Osteocyte (in vitro differentiated cells): ENCODE results near the gene APBB2. TPM values are rescaled to one million over a fixed set of nuclear protein-coding genes. Genes with fewer than 3 reads are reported as not detected.

Source experiments
- DNase-seq: peaks from one replicate; pipeline ENCODE4 v3.0.0; 2021; ENCODE audit warnings: mixed read lengths; ENCODE audit not compliant: unreplicated experiment; ENCODE audit errors: extremely low spot score
- H3K27ac Mint-ChIP-seq: one replicate; pipeline ENCODE4 v1.8.0; 2021; ENCODE audit warnings: mild to moderate bottlenecking, mixed read lengths; ENCODE audit not compliant: unreplicated experiment
- H3K27me3 Mint-ChIP-seq: one replicate; pipeline ENCODE4 v1.8.0; 2021; ENCODE audit warnings: mixed read lengths; ENCODE audit not compliant: unreplicated experiment
- H3K36me3 Mint-ChIP-seq: one replicate; pipeline ENCODE4 v1.8.0; 2021; ENCODE audit warnings: mixed read lengths; ENCODE audit not compliant: unreplicated experiment
- H3K4me1 Mint-ChIP-seq: one replicate; pipeline ENCODE4 v1.8.0; 2021; ENCODE audit warnings: mixed read lengths; ENCODE audit not compliant: unreplicated experiment
- H3K4me3 Mint-ChIP-seq: one replicate; pipeline ENCODE4 v1.8.0; 2021; ENCODE audit warnings: mild to moderate bottlenecking, moderate library complexity, mixed read lengths; ENCODE audit not compliant: unreplicated experiment
- H3K9me3 Mint-ChIP-seq: one replicate; pipeline ENCODE4 v1.8.0; 2021; ENCODE audit warnings: mixed read lengths; ENCODE audit not compliant: unreplicated experiment
- CTCF ChIP-seq: fragments of 200-600 bp; sonication (generic); IDR thresholded peaks from 2 replicates; pipeline ENCODE4 v1.5.0; 2021; ENCODE audit warnings: antibody characterized with exemption, mild to moderate bottlenecking, moderate library complexity
- total RNA-seq: library from RNA; stranded (reverse); gene quantifications from 2 replicates; pipeline ENCODE4 v1.2.1, GENCODE V29; 2021

The APBB2 gene
- total RNA-seq, 1 donor from 2014 or later: 56.2 TPM

- Mint-ChIP-seq H3K9me3 (peaks cover 25% of the 10 kb centered on the region), H3K4me1 (no peaks in the 10 kb centered on the region), H3K27me3 (no peaks in the 10 kb centered on the region), H3K27ac (no peak overlapping the region), H3K4me3 (no peak overlapping the region), H3K36me3 (peaks cover 28% of the 10 kb centered on the region)
- no peak for TF ChIP-seq CTCF
- DNase-seq: no peak
Observed at GRCh38 chr4:41022116-41022515, 192.2 kb downstream of the APBB2 start.

DNA sequence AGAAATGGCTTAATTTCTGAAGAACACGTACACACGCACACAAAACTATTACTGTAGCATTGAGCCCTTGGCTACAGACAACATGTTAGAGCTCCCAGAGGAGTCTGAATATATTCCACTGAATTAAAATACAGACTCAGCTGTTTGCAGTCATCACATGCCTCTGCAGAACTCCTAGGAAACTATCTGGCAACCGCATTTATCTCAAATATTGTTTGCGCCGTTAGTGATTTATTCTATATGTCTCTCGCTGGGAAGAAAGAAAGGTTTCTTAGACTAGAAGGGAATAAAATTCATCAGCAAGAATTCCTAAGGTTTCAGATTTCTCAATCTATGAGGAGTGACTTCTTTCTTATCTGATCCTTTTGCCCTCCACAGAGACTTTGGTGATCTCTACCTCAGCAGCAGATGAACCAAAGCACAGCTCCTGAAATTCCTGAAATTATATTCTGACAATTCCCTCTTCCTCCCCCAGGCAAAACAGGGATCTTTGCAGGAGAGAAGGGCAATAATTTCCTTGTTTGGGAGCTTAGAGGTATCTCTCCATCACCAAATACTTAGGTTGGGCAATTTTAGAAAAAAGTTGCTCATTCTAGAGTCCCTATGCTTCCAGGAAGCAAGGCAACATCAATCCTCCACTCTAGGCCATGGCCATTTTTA, 199.2 kb downstream of the APBB2 start:
- Mint-ChIP-seq H3K4me3 (no peak overlapping the region), H3K36me3 (peaks cover 6% of the 10 kb centered on the region), H3K4me1 (peaks cover 17% of the 10 kb centered on the region), H3K27me3 (no peaks in the 10 kb centered on the region), H3K9me3 (no peaks in the 10 kb centered on the region), H3K27ac (no peak overlapping the region)
- no peak for TF ChIP-seq CTCF
- DNase-seq: no peak

DNA sequence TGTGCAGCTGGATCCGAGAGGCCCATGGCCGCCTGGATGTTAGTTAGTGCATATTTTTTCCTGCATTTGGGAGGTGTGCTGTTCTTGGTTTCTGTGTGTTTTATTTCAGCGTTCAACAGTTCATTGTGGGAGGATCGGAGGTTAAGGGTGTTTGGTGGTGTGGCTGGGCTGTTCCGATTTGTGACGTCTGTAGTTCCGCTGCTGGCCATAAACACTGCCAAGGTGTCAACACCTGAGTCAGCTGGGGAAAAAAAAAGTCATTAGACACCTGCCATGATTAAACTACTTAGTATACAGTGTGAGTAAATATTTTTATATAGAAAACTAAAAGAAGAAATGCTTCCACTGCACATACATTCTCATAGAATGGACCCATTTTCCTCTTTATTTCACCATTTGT, 200.2 kb downstream of the APBB2 start:
- TF ChIP-seq CTCF: no peak
- no peak for DNase-seq
- peaks cover 24% of the 10 kb centered on the region for H3K4me1 Mint-ChIP-seq
- no peaks in the 10 kb centered on the region for H3K27me3 Mint-ChIP-seq
- peaks cover 6% of the 10 kb centered on the region for H3K36me3 Mint-ChIP-seq
- no peak overlapping the region for H3K4me3 Mint-ChIP-seq
- no peaks in the 10 kb centered on the region for H3K9me3 Mint-ChIP-seq
- H3K27ac Mint-ChIP-seq: no peak overlapping the region

DNA sequence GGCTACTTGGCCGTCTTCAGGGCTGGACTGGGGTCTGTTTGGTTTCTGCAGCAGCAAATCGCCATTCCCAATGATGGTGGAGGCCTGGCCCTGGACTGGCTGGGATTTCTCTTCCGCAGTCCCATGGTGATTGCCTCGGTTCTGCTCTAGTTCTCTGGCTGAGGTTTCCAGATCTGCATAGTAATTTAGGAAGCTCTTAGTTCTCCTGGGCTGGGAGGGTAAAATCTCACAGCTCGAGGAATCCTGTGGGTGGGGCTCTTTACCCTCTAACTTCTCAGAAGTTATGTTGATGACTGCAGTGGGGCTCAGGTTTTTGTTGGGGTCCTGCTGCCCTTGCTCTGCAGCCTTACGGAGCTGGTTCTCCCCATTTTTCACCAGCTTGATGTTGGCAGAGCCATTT, 200.6 kb downstream of the APBB2 start:
- Mint-ChIP-seq H3K9me3 (no peaks in the 10 kb centered on the region), H3K4me3 (no peak overlapping the region), H3K27me3 (no peaks in the 10 kb centered on the region), H3K4me1 (peaks cover 28% of the 10 kb centered on the region), H3K36me3 (peaks cover 6% of the 10 kb centered on the region), H3K27ac (no peak overlapping the region)
- TF ChIP-seq CTCF: no peak
- DNase-seq: no peak

GRCh38 chr4:41012911-41013310, 201.4 kb downstream of the APBB2 start:
- H3K27me3 Mint-ChIP-seq: no peaks in the 10 kb centered on the region
- H3K27ac Mint-ChIP-seq: no peak overlapping the region
- TF ChIP-seq CTCF: no peak
- no peak overlapping the region for H3K4me3 Mint-ChIP-seq
- peaks cover 36% of the 10 kb centered on the region for H3K4me1 Mint-ChIP-seq
- DNase-seq: no peak
- no peaks in the 10 kb centered on the region for H3K9me3 Mint-ChIP-seq
- H3K36me3 Mint-ChIP-seq: peaks cover 6% of the 10 kb centered on the region
